Measurements from ENCODE around the gene TERC.

- TF ChIP-seq CTBP1 (IDR thresholded peaks at IDR 0.05; ENCODE audit: borderline replicate concordance) (no peak), LEF1 (IDR thresholded peaks at IDR 0.05; ENCODE audit: borderline replicate concordance) (no peak), SP1 (IDR thresholded peaks at IDR 0.05) (no peak), ELF4 (IDR thresholded peaks at IDR 0.05) (no peak)
These were observed 22.3 kb upstream of the TERC start for GRCh38 chr3:169787120-169787519.

Measured in HEK293T (cell line).